ENCODE results near the gene RAB11B. TPM values are rescaled to one million over a fixed set of nuclear protein-coding genes. Genes with fewer than 3 reads are reported as not detected.
A peak's percentile ranks its signal among the peaks of the same experiment; 100 is the strongest.

RAB11B gene
- total and polyA plus RNA-seq, 4 donors = 68.6 to 119 (median 117) TPM

DNA sequence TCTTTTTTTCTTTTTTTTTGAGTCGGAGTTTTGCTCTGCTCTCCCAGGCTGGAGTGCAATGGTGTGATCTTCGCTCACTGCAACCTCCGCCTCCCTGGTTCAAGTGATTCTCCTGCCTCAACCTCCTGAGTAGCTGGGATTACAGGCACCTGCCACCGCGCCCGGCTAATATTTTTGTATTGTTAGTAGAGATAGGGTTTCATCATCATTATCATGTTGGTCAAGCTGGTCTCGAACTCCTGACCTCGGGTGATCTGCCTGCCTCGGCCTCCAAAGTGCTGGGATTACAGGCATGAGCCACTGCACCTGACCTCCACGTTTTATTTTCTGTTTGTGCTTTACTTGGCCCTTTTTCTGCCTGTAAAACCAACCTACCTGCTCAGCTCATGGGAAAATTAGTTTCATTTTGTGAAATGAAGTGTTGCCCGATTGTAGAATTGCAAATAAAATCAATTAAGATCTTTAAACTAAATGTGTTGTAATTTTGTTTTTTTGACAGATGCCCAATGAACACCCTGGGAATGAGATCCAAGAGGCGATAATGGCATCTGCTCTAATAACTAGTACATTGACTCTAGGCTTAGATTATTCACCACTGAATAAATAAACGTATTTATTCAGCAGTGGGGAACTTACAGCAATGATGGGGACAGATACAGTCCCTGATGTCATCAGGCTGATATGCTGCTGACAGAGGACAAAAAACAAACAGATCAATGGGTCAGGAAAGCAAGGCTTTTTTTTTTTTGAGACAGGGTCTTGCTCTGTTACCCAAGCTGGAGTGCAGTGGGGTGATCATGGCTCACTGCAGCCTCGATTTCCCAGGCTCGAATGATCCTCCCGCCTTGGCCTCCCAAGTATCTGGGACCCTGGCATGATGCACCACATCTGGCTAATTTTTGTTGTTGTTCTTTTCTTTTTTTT, 2.2 kb upstream of the RAB11B start:
- H3K4me1 ChIP-seq (ENCODE audit: control insufficient read depth in 1 of 2, insufficient read depth in 2 of 2, low read length in 2 of 2) = no peaks in the 10 kb centered on the region
- H3K9me3 ChIP-seq (ENCODE audit: control insufficient read depth, low read length) = no peaks in the 10 kb centered on the region
- no peaks in the 10 kb centered on the region for H3K36me3 ChIP-seq (ENCODE audit: control insufficient read depth in 1 of 2, insufficient read depth in 2 of 2, low read length in 1 of 2)
- intact Hi-C loops (cut with DNase I) = no loop called here
- ATAC-seq (ENCODE audit: low FRiP score) = no peak
- WGBS, 2 donors = 80 to 85% methylated on average over 16 of the region's 16 CpGs
- H3K27me3 ChIP-seq (ENCODE audit: control insufficient read depth in 1 of 2, insufficient read depth in 2 of 2, low read length in 1 of 2) = no peaks in the 10 kb centered on the region
- no peak overlapping the region for H3K27ac ChIP-seq (ENCODE audit: low read depth in 1 of 2, low read length in 2 of 2)
- H3K4me3 ChIP-seq (ENCODE audit: low read length in 2 of 2) = no peak overlapping the region
- no peak for DNase-seq

DNA sequence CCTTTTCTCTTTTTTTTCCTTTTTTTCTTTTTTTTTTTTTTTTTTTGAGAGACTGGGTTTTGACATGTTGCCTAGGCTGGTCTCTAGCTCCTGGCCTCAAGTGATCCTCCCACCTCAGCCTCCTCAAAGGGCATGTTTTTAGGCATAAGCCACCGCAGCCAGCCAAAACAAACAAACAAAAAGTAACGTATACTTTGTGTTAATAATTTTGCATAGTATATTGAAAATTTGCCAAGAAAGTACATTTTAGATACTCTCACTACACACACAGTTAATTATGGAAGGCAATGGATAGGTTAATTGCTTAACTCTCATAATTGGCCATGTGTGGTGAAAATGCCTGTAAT, 1.6 kb upstream of the RAB11B start:
- WGBS, 2 donors = 28 to 29% methylated on average over 2 of the region's 2 CpGs

DNA sequence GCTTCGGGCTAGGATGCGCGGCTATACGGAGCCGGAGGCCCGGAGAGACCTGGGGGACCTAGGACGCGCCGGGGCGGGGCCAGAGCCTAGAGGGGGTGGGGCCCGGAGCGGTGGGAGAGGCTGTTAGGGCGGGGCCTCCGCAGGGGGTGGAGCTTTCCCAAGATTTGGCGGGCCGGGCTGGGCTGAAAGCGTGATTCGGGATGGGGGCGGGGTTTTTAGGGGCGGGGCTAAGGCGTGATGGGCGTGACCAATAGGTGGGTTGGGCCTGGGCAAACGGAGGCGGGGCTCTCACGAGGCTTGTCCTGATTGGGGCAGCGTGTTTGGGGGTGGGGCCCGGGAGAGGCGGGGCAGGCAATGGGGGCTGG, 439 bp downstream of the RAB11B start:
- Histone ChIP-seq H3K9me3 (ENCODE audit: control insufficient read depth, low read length) (no peaks in the 10 kb centered on the region), H3K27me3 (ENCODE audit: control insufficient read depth in 1 of 2, insufficient read depth in 2 of 2, low read length in 1 of 2) (no peaks in the 10 kb centered on the region), H3K27ac (ENCODE audit: low read depth in 1 of 2, low read length in 2 of 2) (peak overlapping the region; percentile 80 to 100), H3K36me3 (ENCODE audit: control insufficient read depth in 1 of 2, insufficient read depth in 2 of 2, low read length in 1 of 2) (no peaks in the 10 kb centered on the region), H3K4me1 (ENCODE audit: control insufficient read depth in 1 of 2, insufficient read depth in 2 of 2, low read length in 2 of 2) (no peaks in the 10 kb centered on the region), H3K4me3 (ENCODE audit: low read length in 2 of 2) (peak overlapping the region; percentile 76 to 97)
- 0 to 1% methylated on average over 21 to 28 of the region's 28 CpGs for whole genome bisulfite sequencing, 2 donors
- DNase-seq (peak; percentile 96 to 99), ATAC-seq (ENCODE audit: low FRiP score) (peak; percentile 93)
- intact Hi-C loops (cut with DNase I) = loop anchor here (1.0 to 5.0 kb wide), 3 partner anchors 28 to 448 kb away; partner anchors contain the start of gene TIMM44 (in 1 of the 2)

More for the DNA sequence above, 1.6 kb upstream of the RAB11B start:
- ATAC-seq (ENCODE audit: low FRiP score) (no peak), DNase-seq (no peak)
- intact Hi-C loops (cut with DNase I) = no loop called here
- H3K9me3 ChIP-seq (ENCODE audit: control insufficient read depth, low read length) = no peaks in the 10 kb centered on the region
- H3K36me3 ChIP-seq (ENCODE audit: control insufficient read depth in 1 of 2, insufficient read depth in 2 of 2, low read length in 1 of 2) = no peaks in the 10 kb centered on the region
- no peak overlapping the region for H3K4me3 ChIP-seq (ENCODE audit: low read length in 2 of 2)
- no peak overlapping the region for H3K27ac ChIP-seq (ENCODE audit: low read depth in 1 of 2, low read length in 2 of 2)
- H3K27me3 ChIP-seq (ENCODE audit: control insufficient read depth in 1 of 2, insufficient read depth in 2 of 2, low read length in 1 of 2) = no peaks in the 10 kb centered on the region
- H3K4me1 ChIP-seq (ENCODE audit: control insufficient read depth in 1 of 2, insufficient read depth in 2 of 2, low read length in 2 of 2) = no peaks in the 10 kb centered on the region

DNA sequence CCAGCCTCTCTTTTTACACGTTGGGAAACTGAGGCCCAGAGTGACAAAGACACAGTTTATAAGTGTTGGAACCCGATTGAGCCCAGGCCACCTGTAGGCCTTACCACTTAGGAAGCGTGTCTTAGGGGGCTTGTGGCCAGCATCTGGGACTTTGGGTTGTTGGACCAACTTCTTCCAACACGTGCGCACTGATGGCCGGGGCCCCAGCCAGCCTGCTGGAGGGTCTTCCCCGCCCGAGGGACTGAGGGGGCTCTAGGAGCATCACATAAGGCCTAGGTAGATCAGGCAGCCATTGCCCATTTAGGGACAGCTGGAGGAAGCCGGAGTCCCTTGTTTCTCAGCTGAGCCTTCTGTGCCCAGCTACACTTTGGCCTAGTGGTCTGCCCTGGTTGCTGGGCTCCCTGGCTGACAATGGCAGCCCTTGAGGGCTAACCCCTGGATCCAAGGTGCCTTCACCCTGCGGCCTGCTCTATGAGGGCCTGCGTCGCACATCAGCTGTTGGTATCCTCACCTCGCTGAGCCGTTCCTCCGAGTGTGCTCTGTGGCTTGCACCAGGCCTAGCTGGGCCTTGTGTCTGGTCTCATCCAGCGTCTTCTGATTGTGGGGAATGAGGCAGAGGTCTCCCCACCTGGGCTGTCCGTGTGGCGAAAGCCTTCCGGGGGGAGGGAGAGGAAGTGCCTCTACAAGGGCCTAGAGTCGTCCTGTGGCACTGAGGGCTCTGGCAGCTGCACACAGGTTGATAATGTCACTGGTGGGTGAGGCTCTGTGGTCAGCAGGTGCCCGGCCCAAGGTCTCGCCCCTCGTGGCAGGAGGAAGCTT, 1.2 kb downstream of the RAB11B start:
- intact Hi-C loops (cut with DNase I) = loop anchor here (2.0 to 5.0 kb wide), 3 partner anchors 29 to 449 kb away; partner anchors contain the start of gene TIMM44 (in 1 of the 2)
- WGBS, 2 donors = 69 to 70% methylated on average over 23 of the region's 23 CpGs
- Histone ChIP-seq H3K27ac (ENCODE audit: low read depth in 1 of 2, low read length in 2 of 2) (peak overlapping the region in 1 of 2 donors; percentile 73), H3K9me3 (ENCODE audit: control insufficient read depth, low read length) (no peaks in the 10 kb centered on the region), H3K27me3 (ENCODE audit: control insufficient read depth in 1 of 2, insufficient read depth in 2 of 2, low read length in 1 of 2) (no peaks in the 10 kb centered on the region), H3K4me1 (ENCODE audit: control insufficient read depth in 1 of 2, insufficient read depth in 2 of 2, low read length in 2 of 2) (no peaks in the 10 kb centered on the region), H3K4me3 (ENCODE audit: low read length in 2 of 2) (no peak overlapping the region), H3K36me3 (ENCODE audit: control insufficient read depth in 1 of 2, insufficient read depth in 2 of 2, low read length in 1 of 2) (no peaks in the 10 kb centered on the region)
- no peak for ATAC-seq (ENCODE audit: low FRiP score)
- no peak for DNase-seq

DNA sequence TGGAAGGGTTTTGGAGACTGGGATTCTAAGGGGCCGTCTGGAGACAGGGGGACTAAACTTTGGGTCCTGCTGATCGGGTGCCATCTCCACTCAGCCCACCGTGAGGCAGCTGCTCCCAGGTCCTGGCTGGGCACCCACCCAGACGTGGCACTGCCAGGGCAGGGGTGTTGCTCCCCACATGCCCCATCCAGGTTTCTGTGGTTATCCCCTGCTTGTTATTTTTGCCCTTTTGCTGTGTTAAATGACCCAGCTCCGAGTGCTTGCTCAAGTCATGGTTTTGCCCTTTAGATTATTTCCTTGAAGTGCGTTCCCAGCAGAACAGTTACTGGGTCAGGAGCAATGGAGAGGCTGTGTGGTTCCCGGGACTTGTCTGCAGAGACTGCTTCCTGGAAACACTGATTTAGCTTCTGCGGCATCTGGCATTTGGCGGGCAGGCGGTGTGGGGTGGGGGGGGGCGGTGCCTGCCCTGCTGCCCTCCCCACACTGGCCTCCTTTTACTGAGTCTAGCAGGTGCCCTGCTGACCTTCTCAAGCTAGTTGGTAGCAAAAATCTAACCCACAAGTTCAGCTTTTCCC, 1.9 kb downstream of the RAB11B start:
- H3K27me3 ChIP-seq (ENCODE audit: control insufficient read depth in 1 of 2, insufficient read depth in 2 of 2, low read length in 1 of 2) = no peaks in the 10 kb centered on the region
- 14 to 21% methylated on average over 10 to 11 of the region's 11 CpGs for WGBS, 2 donors
- H3K36me3 ChIP-seq (ENCODE audit: control insufficient read depth in 1 of 2, insufficient read depth in 2 of 2, low read length in 1 of 2) = no peaks in the 10 kb centered on the region
- no peaks in the 10 kb centered on the region for H3K9me3 ChIP-seq (ENCODE audit: control insufficient read depth, low read length)
- intact Hi-C loops (cut with DNase I) = loop anchor here (2.0 to 5.0 kb wide), 2 partner anchors 37 to 450 kb away; partner anchors contain the start of gene TIMM44 (in 1 of the 2)
- DNase-seq = no peak
- no peak overlapping the region for H3K4me3 ChIP-seq (ENCODE audit: low read length in 2 of 2)
- H3K4me1 ChIP-seq (ENCODE audit: control insufficient read depth in 1 of 2, insufficient read depth in 2 of 2, low read length in 2 of 2) = no peaks in the 10 kb centered on the region
- no peak for ATAC-seq (ENCODE audit: low FRiP score)
- H3K27ac ChIP-seq (ENCODE audit: low read depth in 1 of 2, low read length in 2 of 2) = peak overlapping the region in 1 of 2 donors; percentile 73

DNA sequence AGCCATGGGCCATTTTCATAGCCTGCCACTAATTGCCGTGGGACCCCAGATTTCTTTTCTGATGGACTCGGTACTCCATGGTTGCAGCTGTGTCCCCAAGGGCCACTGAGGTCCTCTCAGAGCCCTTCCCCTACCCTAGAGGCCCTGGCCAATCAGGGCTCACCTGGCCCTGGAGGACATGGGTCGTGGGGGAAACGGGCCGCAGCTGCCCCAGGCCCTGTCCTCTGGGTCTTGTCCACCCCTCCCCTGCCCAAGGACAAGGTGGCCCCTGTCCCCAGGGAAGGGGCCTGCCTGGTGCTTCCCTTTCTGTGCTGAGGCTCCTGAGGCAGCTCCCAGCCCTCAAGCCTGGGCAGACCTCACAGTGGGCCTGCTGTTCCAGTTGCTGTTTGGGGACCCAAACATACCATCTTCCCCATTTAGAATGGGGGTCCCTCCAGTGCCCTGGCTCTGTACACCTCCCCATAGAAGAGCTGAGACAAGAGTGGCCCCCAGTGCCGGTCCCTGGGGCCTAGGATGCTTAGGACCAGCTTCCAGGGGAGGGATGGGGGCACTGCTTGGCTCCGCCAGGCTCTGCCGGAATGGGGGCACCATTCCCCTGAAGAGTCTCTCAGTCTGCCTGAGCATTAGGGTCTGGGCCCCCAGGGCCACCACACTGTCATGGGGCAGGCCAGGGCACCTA, 3.2 kb downstream of the RAB11B start:
- intact Hi-C loops (cut with DNase I) = loop anchor here (2.0 to 5.0 kb wide), 2 partner anchors 39 to 451 kb away; partner anchors contain the start of gene TIMM44 (in 1 of the 2)
- H3K27ac ChIP-seq (ENCODE audit: low read depth in 1 of 2, low read length in 2 of 2) = no peak overlapping the region
- no peaks in the 10 kb centered on the region for H3K36me3 ChIP-seq (ENCODE audit: control insufficient read depth in 1 of 2, insufficient read depth in 2 of 2, low read length in 1 of 2)
- H3K9me3 ChIP-seq (ENCODE audit: control insufficient read depth, low read length) = no peaks in the 10 kb centered on the region
- H3K4me3 ChIP-seq (ENCODE audit: low read length in 2 of 2) = no peak overlapping the region
- ATAC-seq (ENCODE audit: low FRiP score) = no peak
- H3K4me1 ChIP-seq (ENCODE audit: control insufficient read depth in 1 of 2, insufficient read depth in 2 of 2, low read length in 2 of 2) = no peaks in the 10 kb centered on the region
- DNase-seq = no peak
- 65 to 70% methylated on average over 8 of the region's 8 CpGs for WGBS, 2 donors
- no peaks in the 10 kb centered on the region for H3K27me3 ChIP-seq (ENCODE audit: control insufficient read depth in 1 of 2, insufficient read depth in 2 of 2, low read length in 1 of 2)

DNA sequence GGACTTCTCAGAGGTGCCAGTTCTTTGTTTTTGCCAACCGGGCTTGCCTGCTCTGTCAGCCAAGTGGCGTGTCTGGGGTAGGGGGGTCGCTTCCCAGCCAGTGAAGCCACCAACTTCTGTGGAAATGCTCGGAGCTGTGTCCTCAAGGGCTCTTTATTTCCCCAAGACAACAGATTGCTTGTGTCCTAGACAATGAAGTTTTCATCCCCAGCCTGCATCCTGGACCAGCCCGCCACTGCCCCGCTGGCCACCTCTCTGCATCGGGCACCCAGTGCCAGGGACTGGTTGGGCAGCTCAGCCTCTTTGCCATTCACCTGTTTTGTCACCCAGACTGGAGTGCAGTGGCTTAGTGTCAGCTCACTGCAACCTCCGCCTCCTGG, 3.7 kb downstream of the RAB11B start:
- DNase-seq = no peak
- Histone ChIP-seq H3K27ac (ENCODE audit: low read depth in 1 of 2, low read length in 2 of 2) (no peak overlapping the region), H3K4me1 (ENCODE audit: control insufficient read depth in 1 of 2, insufficient read depth in 2 of 2, low read length in 2 of 2) (no peaks in the 10 kb centered on the region)

DNA sequence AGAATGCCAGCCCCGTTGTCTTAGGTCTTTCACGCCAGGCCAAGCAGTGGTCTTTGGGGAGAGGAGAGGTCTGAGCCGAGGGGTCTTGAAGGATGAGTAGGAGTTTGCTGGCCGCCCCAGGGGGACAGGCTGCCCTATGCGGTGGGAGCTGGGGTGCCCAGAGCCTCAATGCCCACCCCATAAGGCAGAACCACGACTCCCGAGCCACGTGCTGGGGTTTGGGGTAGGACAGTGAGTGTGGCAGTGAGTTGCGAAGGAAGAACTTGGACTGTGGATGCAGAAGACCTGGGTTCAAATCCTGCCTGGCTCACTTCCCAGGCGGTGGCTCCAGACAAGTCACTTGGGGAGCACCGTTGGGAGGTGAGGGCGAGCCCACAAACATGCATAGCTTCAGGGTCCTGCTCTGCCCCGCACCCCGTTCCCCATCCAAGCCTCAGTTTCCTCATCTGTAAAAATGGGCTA, 5.5 kb downstream of the RAB11B start:
- no peaks in the 10 kb centered on the region for H3K36me3 ChIP-seq (ENCODE audit: control insufficient read depth in 1 of 2, insufficient read depth in 2 of 2, low read length in 1 of 2)

More for the DNA sequence above, 3.7 kb downstream of the RAB11B start:
- Histone ChIP-seq H3K36me3 (ENCODE audit: control insufficient read depth in 1 of 2, insufficient read depth in 2 of 2, low read length in 1 of 2) (no peaks in the 10 kb centered on the region), H3K4me3 (ENCODE audit: low read length in 2 of 2) (no peak overlapping the region), H3K27me3 (ENCODE audit: control insufficient read depth in 1 of 2, insufficient read depth in 2 of 2, low read length in 1 of 2) (no peaks in the 10 kb centered on the region), H3K9me3 (ENCODE audit: control insufficient read depth, low read length) (no peaks in the 10 kb centered on the region)
- 69 to 73% methylated on average over 8 of the region's 8 CpGs for WGBS, 2 donors
- ATAC-seq (ENCODE audit: low FRiP score) = no peak
- intact Hi-C loops (cut with DNase I) = loop anchor here (2.0 to 5.0 kb wide), 2 partner anchors 39 to 452 kb away; partner anchors contain the start of gene TIMM44 (in 1 of the 2)

More for the DNA sequence above, 5.5 kb downstream of the RAB11B start:
- H3K9me3 ChIP-seq (ENCODE audit: control insufficient read depth, low read length) = no peaks in the 10 kb centered on the region
- ATAC-seq (ENCODE audit: low FRiP score) (no peak), DNase-seq (no peak)
- H3K27ac ChIP-seq (ENCODE audit: low read depth in 1 of 2, low read length in 2 of 2) = no peak overlapping the region
- H3K27me3 ChIP-seq (ENCODE audit: control insufficient read depth in 1 of 2, insufficient read depth in 2 of 2, low read length in 1 of 2) = no peaks in the 10 kb centered on the region
- 87 to 90% methylated on average over 14 of the region's 14 CpGs for WGBS, 2 donors
- H3K4me1 ChIP-seq (ENCODE audit: control insufficient read depth in 1 of 2, insufficient read depth in 2 of 2, low read length in 2 of 2) = no peaks in the 10 kb centered on the region
- intact Hi-C loops (cut with DNase I) = loop anchor here in 1 of 2 donors (2.0 kb wide), 1 partner anchor 41 kb away; no protein-coding TSS in a partner anchor
- no peak overlapping the region for H3K4me3 ChIP-seq (ENCODE audit: low read length in 2 of 2)
